ENCODE data around the gene SLC35B2. TPM values are rescaled to one million over a fixed set of nuclear protein-coding genes. Genes with fewer than 3 reads are reported as not detected.

Gene SLC35B2
- total RNA-seq, 1 donor from 2014 or later = 33.9 TPM

GRCh38 chr6:44266347-44266746, 9.0 kb upstream of the SLC35B2 start:
- Histone ChIP-seq H3K27ac (no peak overlapping the region), H3K4me2 (no peak overlapping the region), H3K27me3 (peaks cover 19% of the 10 kb centered on the region), H3K4me3 (no peak overlapping the region), H3K9me3 (ENCODE audit: low read depth) (no peaks in the 10 kb centered on the region), H3K36me3 (no peaks in the 10 kb centered on the region), H3K79me2 (ENCODE audit: low read depth) (peaks cover 14% of the 10 kb centered on the region), H2AFZ (replicated peaks) (no peak overlapping the region), H3F3A (ENCODE audit: low read depth) (peaks cover 28% of the 10 kb centered on the region), H4K20me1 (ENCODE audit: low read depth) (peaks cover 10% of the 10 kb centered on the region), H3K4me1 (peaks cover 43% of the 10 kb centered on the region), H3K9ac (no peak overlapping the region)
- TF ChIP-seq EZH2 (IDR thresholded peaks at IDR 0.05) = no peak
- no peak for TF ChIP-seq CTCF (IDR thresholded peaks at IDR 0.05)
- no peak for TF ChIP-seq EZH2phosphoT487 (IDR thresholded peaks at IDR 0.05)
- no peaks in the 10 kb centered on the region for H3K36me3 Mint-ChIP-seq
- DNase-seq (ENCODE audit: low spot score) = no peak
- H3K9me3 Mint-ChIP-seq = no peaks in the 10 kb centered on the region
- no peak overlapping the region for H3K27ac Mint-ChIP-seq
- peaks cover 64% of the 10 kb centered on the region for H3K4me1 Mint-ChIP-seq
- H3K4me3 Mint-ChIP-seq = peak overlapping the region; percentile 86
- peaks cover 2% of the 10 kb centered on the region for H3K27me3 Mint-ChIP-seq (ENCODE audit: insufficient read depth, low read depth)

- no peaks in the 10 kb centered on the region for H3K9me3 Mint-ChIP-seq
- no peaks in the 10 kb centered on the region for H3K36me3 ChIP-seq
- no peak overlapping the region for H3K27ac ChIP-seq
- no peak for DNase-seq (ENCODE audit: low spot score)
- H3K4me1 ChIP-seq = peaks cover 42% of the 10 kb centered on the region
- peaks cover 2% of the 10 kb centered on the region for H3K27me3 Mint-ChIP-seq (ENCODE audit: insufficient read depth, low read depth)
- H3K4me3 Mint-ChIP-seq = peak overlapping the region; percentile 86
- no peaks in the 10 kb centered on the region for H3K9me3 ChIP-seq (ENCODE audit: low read depth)
- H3K9ac ChIP-seq = no peak overlapping the region
- peaks cover 14% of the 10 kb centered on the region for H3K79me2 ChIP-seq (ENCODE audit: low read depth)
- H4K20me1 ChIP-seq (ENCODE audit: low read depth) = peaks cover 10% of the 10 kb centered on the region
- peak overlapping the region; percentile 83 for H3K4me2 ChIP-seq
- H3K27me3 ChIP-seq = peaks cover 19% of the 10 kb centered on the region
- H3K36me3 Mint-ChIP-seq = no peaks in the 10 kb centered on the region
- H3K4me3 ChIP-seq = peak overlapping the region; percentile 73
- H3F3A ChIP-seq (ENCODE audit: low read depth) = peaks cover 28% of the 10 kb centered on the region
- peak overlapping the region; percentile 40 for H3K27ac Mint-ChIP-seq
- no peak for TF ChIP-seq EZH2 (IDR thresholded peaks at IDR 0.05)
- no peak for TF ChIP-seq EZH2phosphoT487 (IDR thresholded peaks at IDR 0.05)
- no peak for TF ChIP-seq CTCF (IDR thresholded peaks at IDR 0.05)
- no peak overlapping the region for H2AFZ ChIP-seq (replicated peaks)
- peaks cover 60% of the 10 kb centered on the region for H3K4me1 Mint-ChIP-seq
These were observed 8.4 kb upstream of the SLC35B2 start for GRCh38 chr6:44265722-44266233.

DNA sequence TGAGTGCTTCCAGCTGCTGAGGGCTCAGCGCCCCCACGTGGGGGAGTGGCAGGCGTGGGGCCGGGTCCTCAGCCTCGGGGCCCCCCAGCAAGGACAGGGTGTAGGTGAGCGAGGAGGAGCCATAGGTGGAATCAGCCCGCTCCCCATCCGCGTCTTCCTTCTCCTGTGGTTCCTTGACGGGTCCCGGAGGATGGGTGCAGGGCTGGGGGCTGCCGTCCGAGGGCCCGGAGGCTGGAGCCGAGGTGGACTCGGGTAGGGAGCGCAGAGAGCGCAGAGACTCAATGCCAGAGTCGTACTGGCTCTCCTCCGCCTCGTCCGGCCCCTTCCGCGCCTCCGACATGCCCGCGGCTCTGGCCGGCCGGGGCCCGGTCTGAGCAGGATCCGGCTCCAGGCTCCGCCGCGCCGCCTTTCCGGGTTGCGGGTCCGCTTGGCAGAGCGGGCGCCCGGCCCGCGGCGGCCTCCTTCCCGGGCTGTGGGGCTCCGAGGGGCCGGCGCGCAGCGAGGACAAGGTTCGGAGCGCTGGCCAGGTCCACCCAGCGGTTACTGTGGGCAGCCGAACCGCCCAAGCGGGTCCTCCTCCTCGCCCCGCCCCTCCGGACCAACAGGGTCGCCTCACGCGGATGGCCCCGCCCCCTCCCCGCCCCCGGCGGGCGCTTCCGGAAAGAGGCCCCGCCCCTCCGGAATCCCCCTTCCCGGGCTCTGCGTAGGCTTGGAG, 7.8 kb upstream of the SLC35B2 start, which contains the start of gene NFKBIE:
Gene NFKBIE, minus strand, starts transcription at position 545 of the 715 bp plus-strand sequence. Its CDS starts 205 bp downstream, at position 340.
- Mint-ChIP-seq H3K4me1 (peaks cover 60% of the 10 kb centered on the region), H3K27me3 (ENCODE audit: insufficient read depth, low read depth) (peaks cover 2% of the 10 kb centered on the region), H3K36me3 (no peaks in the 10 kb centered on the region), H3K9me3 (no peaks in the 10 kb centered on the region), H3K4me3 (peak within 1 kb of the TSS; percentile 93), H3K27ac (peak within 1 kb of the TSS; percentile 84)
- H3K27me3 ChIP-seq = peaks cover 15% of the 10 kb centered on the region
- H4K20me1 ChIP-seq (ENCODE audit: low read depth) = peaks cover 10% of the 10 kb centered on the region
- H3K4me3 ChIP-seq = peak within 1 kb of the TSS; percentile 73
- peak within 1 kb of the TSS; percentile 64 for H2AFZ ChIP-seq (replicated peaks)
- H3K79me2 ChIP-seq (ENCODE audit: low read depth) = peaks cover 14% of the 10 kb centered on the region
- no peak for TF ChIP-seq EZH2 (IDR thresholded peaks at IDR 0.05)
- no peak for TF ChIP-seq EZH2phosphoT487 (IDR thresholded peaks at IDR 0.05)
- TF ChIP-seq CTCF (IDR thresholded peaks at IDR 0.05) = peak; percentile 40
- DNase-seq (ENCODE audit: low spot score) = peak; percentile 96
- peaks cover 28% of the 10 kb centered on the region for H3F3A ChIP-seq (ENCODE audit: low read depth)
- H3K9ac ChIP-seq = peak within 1 kb of the TSS; percentile 56
- no peaks in the 10 kb centered on the region for H3K36me3 ChIP-seq
- peaks cover 41% of the 10 kb centered on the region for H3K4me1 ChIP-seq
- peak within 1 kb of the TSS; percentile 83 for H3K4me2 ChIP-seq
- H3K9me3 ChIP-seq (ENCODE audit: low read depth) = no peaks in the 10 kb centered on the region
- H3K27ac ChIP-seq = no peak within 1 kb of the TSS

All from neural progenitor cell (in vitro differentiated cells).